Stimulated activated CD4-positive, alpha-beta T cell treated with anti-CD3 and anti-CD28 coated beads, Interleukin-15, amount 100 ng/mL, for 48 hours (primary cell): ENCODE measurements around the gene MYD88.

ENCODE experiments used
- DNase-seq, 2 donors: peaks; one replicate each; pipeline ENCODE4 v3.0.0-alpha.2; 2020; ENCODE audit warnings: low read depth in 2 of 2

Gene MYD88

GRCh38 chr3:38138349-38139190 lies at the start of gene MYD88:
MYD88 (plus strand) TSS chr3:38138661; CDS start chr3:38138701, 40 bp downstream.
- DNase-seq, result peak; percentile 63 to 80

GRCh38 chr3:38089163-38089562 lies 49.3 kb upstream of the MYD88 start:
- no peak for DNase-seq

DNA sequence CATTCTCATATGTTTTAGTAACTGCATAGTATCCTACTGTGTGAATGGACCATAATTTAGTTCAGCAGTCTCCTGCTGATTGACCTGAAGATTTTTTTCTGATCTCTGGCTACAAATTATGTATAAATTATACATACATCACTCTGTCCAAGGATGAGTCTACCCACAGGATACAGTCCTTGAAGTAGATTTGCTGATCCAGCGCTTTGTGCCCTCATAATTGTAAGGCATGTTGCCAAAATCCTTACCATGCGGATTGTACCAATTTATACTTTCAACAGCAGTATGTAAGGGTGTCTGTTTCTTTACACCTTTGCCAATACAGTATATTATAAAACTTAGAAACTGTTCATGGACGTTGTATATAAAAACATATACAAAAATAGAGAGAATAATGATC lies 48.0 kb upstream of the MYD88 start:
- DNase-seq, result no peak

- DNase-seq, result no peak
These were observed 43.5 kb upstream of the MYD88 start for GRCh38 chr3:38094999-38095398.

- no peak for DNase-seq
These were observed 42.6 kb upstream of the MYD88 start for GRCh38 chr3:38095669-38096483.

DNA sequence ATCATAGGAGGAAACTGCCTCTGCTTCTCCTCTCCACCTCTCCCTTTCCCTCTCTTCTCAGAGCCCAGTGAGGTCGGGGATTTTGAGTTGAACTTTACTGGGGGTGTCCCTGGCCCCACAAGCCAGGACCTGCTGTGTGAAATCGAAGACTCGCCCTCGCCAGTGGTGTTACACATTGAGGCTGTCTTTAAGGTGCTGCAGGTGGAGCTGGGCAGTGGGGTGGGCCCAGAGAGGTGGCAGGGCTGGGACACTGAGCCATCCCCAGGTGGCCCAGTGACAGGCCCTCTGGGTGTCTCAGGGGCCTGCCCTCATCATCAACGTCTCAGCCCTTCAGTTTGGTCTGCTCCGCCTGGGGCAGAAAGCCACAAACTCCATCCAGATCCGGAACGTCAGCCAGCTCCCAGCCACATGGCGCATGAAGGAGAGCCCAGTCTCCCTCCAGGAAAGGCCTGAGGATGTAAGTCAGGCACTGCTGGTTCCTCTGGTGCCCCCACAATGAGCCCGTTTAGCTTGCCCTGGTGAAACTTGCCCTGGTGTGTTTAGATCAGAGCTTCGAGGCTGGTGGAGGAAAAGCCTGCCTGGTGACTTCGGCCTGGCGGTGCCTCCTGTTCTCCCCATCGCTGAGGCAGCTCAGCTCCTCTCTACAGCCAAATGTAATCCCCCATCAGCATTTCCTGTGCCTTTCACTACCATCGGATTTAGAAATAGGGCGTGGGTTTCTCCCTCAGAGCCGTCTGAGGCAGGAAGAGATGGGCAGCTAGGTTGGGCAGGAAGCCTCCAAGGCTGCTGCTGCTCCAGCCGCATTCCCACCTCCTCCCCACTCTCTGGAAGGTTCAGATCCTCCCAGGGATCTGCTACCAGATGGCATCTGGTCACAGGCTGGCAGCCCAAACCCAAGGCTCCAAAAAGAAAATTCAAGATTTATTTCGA lies 40.8 kb upstream of the MYD88 start:
- DNase-seq, result no peak

- DNase-seq, result no peak
These were observed 40.1 kb upstream of the MYD88 start for GRCh38 chr3:38098376-38098723.

- DNase-seq, result no peak
These were observed 38.9 kb upstream of the MYD88 start for GRCh38 chr3:38099518-38099917.

- DNase-seq, result no peak
These were observed 38.0 kb upstream of the MYD88 start for GRCh38 chr3:38100498-38100897.

- DNase-seq, result no peak
These were observed 36.5 kb upstream of the MYD88 start for GRCh38 chr3:38101811-38102443.

DNA sequence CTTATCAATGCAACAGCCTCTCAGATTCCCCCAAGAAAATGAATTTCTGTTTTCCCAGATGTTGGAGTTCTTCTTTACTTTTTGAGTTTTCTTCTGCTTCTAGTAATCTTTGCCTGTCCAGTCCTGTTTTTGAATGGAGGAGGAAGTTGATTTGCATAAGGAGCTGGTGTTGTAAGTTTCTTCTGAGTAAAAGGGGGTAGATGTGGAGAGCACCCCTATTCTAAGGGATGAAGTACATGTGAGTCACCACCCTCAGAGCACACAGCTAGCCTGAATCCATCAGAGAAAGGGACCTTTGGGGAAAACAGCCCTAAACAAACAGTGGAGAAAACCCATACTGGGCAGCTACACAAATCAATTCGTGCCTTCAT lies 36.0 kb upstream of the MYD88 start:
- DNase-seq, result no peak

DNA sequence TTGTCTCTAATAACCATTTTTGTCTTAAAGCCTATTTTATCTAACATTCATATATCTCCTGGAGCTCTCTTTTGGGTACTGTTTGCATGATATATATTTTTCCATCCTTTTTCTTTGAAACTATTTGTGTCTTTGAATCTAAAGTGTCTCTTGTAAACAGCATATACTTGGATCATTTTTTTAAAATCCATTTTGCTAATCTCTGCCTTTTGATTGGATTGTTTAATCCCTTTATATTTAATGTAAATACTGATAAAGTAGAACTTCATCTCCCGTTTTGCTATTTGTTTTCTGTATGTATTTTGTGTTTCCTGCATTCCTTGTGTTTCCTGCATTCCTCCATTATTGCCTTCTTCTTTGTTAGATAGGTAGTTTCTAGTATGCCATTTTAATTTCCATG lies 32.9 kb upstream of the MYD88 start:
- DNase-seq, result no peak

- no peak for DNase-seq
These were observed 30.4 kb upstream of the MYD88 start for GRCh38 chr3:38107911-38108648.

DNA sequence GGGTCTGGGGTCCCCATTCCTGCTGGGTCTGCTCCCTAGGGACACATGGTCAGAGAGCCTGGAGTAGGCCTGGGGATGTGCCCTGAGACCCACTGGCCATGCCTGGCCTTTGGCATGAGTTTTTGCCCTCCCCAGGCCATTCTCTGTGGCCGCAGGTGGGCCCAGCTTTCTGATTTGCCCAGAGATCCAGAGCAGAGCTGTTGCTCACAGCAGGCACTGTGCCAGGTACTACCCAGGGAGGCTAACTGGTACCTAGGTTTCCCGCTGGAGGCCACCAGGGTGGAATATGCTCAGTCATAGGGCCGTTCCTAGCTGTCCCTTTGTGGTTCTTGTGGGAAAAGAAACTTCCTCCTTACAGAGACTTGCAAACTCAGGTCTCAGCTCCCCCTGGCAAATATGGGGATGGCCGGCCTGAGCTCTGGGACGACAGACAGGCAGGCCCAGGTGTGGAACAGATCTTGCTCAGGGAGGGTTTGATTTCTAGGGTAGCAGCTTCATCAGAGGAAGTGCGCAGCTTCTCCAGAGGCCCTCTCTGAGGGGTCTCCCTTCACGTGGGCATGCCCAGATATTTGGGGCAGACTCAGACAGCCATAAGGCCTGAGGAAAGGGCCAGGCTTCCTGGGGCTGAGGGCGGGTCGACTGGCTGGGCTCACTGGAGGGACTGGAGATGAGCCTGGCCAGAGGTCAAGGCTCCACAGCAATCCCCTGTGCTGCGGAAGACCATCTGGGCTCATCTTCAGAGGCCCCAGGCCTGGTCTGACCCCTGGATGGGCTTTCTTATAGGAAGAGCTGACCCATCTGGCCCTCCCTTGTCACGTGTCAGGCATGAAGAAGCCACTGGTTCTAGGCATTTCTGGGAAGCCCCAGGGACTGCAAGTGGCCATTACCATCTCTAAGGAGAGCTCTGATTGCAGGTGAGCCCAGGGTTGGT lies 29.5 kb upstream of the MYD88 start:
- DNase-seq, result no peak

GRCh38 chr3:38109580-38110313 lies 28.7 kb upstream of the MYD88 start:
- no peak for DNase-seq

- no peak for DNase-seq
These were observed 28.0 kb upstream of the MYD88 start for GRCh38 chr3:38110314-38111050.

GRCh38 chr3:38111201-38111600 lies 27.3 kb upstream of the MYD88 start:
- DNase-seq, result no peak

DNA sequence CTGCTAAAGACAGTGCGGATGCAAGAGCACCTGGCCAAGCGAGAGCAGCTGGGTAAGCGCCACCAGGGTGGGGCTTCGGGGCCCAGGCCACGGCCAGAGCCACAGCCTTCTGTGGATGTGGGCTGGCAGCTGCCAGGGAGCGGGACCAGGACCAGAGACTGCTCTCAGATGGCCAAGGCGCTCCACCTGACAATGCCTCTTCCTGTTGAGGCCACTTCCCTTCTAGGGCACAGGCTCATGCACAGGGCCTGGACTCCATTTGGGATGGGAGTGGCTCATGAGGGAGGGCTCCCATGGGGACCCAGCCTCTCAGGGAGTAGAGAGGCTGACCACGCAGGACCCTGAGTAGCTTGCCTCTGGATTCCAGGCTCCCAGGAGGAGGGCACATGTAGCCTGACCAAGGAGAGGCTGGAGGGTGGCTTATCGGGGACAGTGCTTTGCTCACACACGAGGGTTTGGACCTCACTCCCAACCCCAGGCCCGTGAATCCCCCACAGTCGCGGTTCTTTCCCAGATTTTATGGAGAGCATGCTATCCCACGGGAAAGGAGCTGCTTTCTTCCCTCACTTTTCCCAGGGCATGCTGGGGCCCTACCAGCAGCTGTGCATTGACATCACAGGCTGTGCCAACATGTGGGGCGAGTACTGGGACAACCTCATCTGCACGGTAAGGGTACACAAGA lies 26.6 kb upstream of the MYD88 start:
- no peak for DNase-seq
